Spinal cord (tissue), 10 donors: Measurements from ENCODE around the gene SOCS1. TPM values are rescaled to one million over a fixed set of nuclear protein-coding genes. Genes with fewer than 3 reads are reported as not detected.
"Not testable (repeated sequence)": the region's sequence is repeated elsewhere in the genome, so short reads cannot be mapped to it uniquely, and the experiment has no call there.

Experiments
- DNase-seq, 6 donors: peaks; one replicate each; pipeline versions ENCODE4 v3.0.0 to v3.0.0-alpha.2; 2013 to 2015; ENCODE audit warnings: low spot score in 6 of 6, low read depth in 4 of 6
- H3K27ac ChIP-seq: one replicate; pipeline ENCODE4 v1.5.1; 2013; ENCODE audit warnings: low read depth, low read length, control low read depth
- H3K27me3 ChIP-seq: one replicate; pipeline ENCODE4 v1.6.1; 2013; ENCODE audit warnings: low read length; ENCODE audit not compliant: control insufficient read depth, insufficient read depth
- H3K36me3 ChIP-seq: one replicate; pipeline ENCODE4 v1.6.1; 2013; ENCODE audit warnings: low read length; ENCODE audit not compliant: control insufficient read depth, insufficient read depth
- H3K4me1 ChIP-seq: one replicate; pipeline ENCODE4 v1.6.1; 2013; ENCODE audit warnings: low read length; ENCODE audit not compliant: control insufficient read depth, insufficient read depth
- H3K4me3 ChIP-seq: one replicate; pipeline ENCODE4 v1.5.1; 2013; ENCODE audit warnings: low read depth, low read length, control low read depth
- H3K9me3 ChIP-seq: one replicate; pipeline ENCODE4 v1.6.1; 2013; ENCODE audit warnings: low read length; ENCODE audit not compliant: control insufficient read depth, insufficient read depth
- WGBS: methylation state at CpG from one replicate; pipeline ENCODE4 v1.1.5; 2013; ENCODE audit warnings: missing lambda C conversion rate; ENCODE audit not compliant: insufficient coverage; 5-methylcytosine and 5-hydroxymethylcytosine counted together
- long read RNA-seq, 4 donors: transcript quantifications; one replicate each; lab custom pipeline, GENCODE V29; 2026
- polyA plus RNA-seq, 2 donors: library from polyadenylated mRNA; unstranded; fragments of 120-200 nt; gene quantifications; one replicate each; pipeline ENCODE4 v1.2.1, GENCODE V29; 2013; ENCODE audit not compliant: insufficient read length in 2 of 2
- total RNA-seq, 2 donors: library from RNA; depleted of rRNA in 1 of 2; stranded (reverse); fragments of 120-200 nt in 1 of 2; fragments of >200 nt in 1 of 2; gene quantifications; one replicate each; pipeline versions ENCODE4 v1.2.3 to v1.2.4, GENCODE V29; 2013 to 2014
- donor health status: healthy.

Gene SOCS1, protein sequence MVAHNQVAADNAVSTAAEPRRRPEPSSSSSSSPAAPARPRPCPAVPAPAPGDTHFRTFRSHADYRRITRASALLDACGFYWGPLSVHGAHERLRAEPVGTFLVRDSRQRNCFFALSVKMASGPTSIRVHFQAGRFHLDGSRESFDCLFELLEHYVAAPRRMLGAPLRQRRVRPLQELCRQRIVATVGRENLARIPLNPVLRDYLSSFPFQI
- total RNA-seq = 1 to 10 TPM; 1.6 to 2.1 TPM
- 1 to 10 TPM; 3.8 to 5.3 TPM for polyA plus RNA-seq
- long read RNA-seq, donor 1, transcript SOCS1-201 (2 exons, 1,225 nt) = major isoform, 7 of 11 reads
- long read RNA-seq, donor 1, partial matches to known transcripts = 0 of 11 reads
- long read RNA-seq, donor 1, other reads (novel, unspliced or antisense) = 0 of 11 reads
- long read RNA-seq, donor 2, partial matches to known transcripts = 0 of 5 reads
- long read RNA-seq, donor 2, other reads (novel, unspliced or antisense) = 0 of 5 reads
- long read RNA-seq, donor 3 = 0 reads
- long read RNA-seq, donor 4, transcript SOCS1-202 (1 exons, 1,784 nt) = minor isoform, 15 of 39 reads
- long read RNA-seq, donor 4, transcript SOCS1-201 (2 exons, 1,225 nt) = major isoform, 24 of 39 reads
- long read RNA-seq, donor 4, partial matches to known transcripts = 0 of 39 reads
- long read RNA-seq, donor 4, other reads (novel, unspliced or antisense) = 0 of 39 reads

DNA sequence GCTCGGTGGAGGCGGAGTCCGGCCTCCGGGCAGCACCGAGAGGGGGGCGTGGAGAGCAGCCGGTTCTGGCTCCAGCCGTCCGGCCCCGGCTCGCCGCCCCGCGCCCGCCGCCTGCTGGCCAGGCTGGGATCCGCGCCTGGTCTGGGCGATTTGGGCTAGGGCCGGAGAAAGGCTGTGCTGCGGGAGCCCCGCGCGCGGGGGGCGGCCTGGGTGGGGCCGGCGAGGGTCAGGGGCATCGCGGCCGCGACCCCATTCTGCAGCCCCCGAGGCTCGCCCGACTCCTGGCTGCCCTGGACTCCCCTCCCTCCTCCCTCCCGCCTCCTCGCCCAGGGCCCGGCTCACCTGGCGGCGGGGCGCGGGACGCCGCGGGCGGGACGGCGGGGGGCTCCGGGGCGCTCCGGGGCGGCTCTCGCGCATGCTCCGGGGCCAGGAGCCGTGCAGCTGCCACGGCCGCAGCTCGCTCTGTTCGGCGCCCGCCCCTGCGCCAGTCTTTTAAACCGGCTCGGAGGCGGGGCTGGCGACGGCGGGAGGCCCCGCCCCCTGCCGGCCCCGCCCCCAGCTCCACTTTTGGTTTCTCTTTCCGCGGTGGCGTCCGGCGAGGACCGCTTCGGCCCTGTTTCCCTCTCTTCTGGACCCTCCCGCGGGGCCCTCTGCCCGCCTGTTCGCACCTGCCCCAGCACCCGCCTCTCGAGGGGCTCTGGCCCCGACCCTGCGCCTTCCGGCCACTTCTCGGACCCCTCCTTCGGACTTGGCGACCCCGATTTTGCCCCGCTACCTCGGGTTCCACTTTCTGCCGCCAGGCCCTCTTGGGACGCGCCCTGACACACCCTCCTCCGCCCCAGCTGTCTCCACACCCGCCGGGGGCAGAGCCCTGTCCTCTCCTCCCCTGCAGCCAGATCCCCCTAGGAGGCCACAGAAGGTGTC lies at the start of gene SOCS1:
TSS of gene SOCS1 (minus strand) at position 468 of the 924 bp plus-strand sequence. CDS start 726 bp downstream, outside the sequence.
- H3K4me1 ChIP-seq = peaks cover 31% of the 10 kb centered on the region
- peak within 1 kb of the TSS; percentile 97 for H3K27ac ChIP-seq
- peak within 1 kb of the TSS; percentile 88 for H3K4me3 ChIP-seq
- WGBS = under 1% methylated on average over 100 of the region's 100 CpGs
- H3K27me3 ChIP-seq = peaks cover 2% of the 10 kb centered on the region
- no peaks in the 10 kb centered on the region for H3K9me3 ChIP-seq
- H3K36me3 ChIP-seq = peaks cover 5% of the 10 kb centered on the region
- DNase-seq = peak in 5 of 6 donors; percentile 70 to 92 (median 78)

DNA sequence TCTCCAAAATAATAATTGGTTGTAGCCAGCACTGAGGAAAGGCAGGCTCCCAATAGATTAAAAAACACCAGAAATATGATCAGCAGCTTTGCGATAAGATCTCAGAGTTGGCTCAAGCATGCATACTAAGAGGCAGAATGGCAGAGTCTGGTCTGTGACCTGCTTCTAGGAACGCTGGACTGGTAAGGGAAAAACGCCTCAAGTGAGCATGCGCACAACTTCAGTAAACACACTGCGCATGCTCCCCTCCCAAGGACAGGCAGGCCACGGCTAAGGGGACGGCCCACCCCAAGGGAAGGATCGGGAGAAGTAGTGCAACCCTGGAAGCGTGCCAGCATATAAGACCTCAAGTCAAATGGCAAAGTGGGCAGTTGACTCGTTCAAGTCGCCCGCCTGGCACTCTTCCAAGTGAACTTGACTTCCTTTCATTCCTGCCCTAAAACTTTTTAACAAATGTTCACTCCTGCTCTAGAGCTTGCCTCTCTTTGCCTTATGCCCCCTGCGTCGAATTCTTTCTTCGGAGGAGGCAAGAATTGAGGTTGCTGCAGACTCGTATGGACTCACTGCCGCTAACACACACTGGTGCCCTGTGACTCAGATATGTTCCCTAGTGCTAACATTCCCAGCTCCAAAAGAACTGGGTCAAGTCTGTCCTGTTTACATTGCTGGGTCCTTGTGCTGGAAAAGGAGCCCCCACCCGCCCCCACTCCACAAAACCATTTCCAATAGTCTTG lies 47.6 kb upstream of the SOCS1 start:
- no peak overlapping the region for H3K27ac ChIP-seq
- 77% methylated on average over 18 of the region's 18 CpGs for WGBS
- H3K27me3 ChIP-seq = no peaks in the 10 kb centered on the region
- H3K9me3 ChIP-seq = no peaks in the 10 kb centered on the region
- DNase-seq = no peak
- no peaks in the 10 kb centered on the region for H3K4me1 ChIP-seq
- no peaks in the 10 kb centered on the region for H3K36me3 ChIP-seq
- H3K4me3 ChIP-seq = no peak overlapping the region

DNA sequence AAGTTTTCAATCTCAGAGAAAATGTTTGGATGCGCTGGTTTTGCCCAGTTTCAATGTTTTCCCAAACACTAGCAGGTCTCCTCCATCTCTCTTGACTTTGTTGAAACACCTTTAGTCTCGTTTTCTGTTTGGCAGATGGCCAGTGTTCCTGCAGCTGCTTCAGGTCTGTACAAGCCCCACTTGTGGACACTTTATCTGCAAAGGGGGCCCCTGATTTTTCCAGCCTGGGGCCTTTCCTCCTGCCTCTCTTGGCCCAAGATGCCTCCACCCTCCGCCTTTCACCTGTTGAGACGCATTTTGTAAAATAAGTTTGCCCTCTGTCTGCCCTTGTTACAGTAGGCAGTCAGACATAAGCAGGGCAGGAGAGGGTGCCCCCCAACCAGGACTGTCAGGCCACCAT lies 47.0 kb upstream of the SOCS1 start:
- whole genome bisulfite sequencing = 73% methylated on average over 2 of the region's 4 CpGs

DNA sequence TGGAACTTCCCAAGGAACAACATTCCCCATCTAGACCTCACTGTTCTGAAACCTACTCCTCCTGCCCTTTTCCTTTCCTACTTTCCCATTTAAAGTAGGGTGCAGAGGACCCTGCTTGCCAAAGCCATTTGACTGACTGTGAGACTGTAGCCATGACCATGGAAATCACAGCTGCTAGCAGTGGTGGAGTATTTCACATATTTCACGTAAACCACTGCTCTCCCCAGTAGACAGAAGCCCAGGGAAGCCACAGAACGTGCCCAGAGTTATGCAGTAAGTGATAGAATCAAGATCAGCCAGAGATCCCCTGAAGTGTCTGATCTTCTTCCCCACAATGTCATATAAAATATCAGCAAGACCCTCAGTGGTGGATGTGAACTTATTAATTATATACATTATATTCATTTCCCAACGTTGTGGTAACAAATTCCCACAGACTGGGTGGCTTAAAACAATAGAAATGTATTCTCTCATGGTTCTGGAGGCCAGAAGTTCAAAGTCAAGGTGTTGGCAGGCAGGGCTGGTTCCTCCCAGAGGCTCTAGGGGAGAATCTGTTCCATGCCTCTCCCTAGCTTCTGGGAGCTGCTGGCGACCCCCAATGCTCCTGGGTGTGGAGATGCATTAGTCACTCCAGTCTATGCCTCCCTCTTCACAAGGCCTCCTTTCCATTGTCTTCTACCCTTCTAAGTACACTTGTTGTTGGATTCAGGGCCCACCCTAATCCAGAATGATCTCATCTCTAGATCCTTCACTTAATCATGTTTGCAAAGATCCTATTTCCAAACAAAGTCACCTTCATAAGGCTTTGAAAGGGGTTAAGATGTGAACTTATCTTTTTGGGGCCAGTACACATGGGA lies 45.9 kb upstream of the SOCS1 start:
- H3K27me3 ChIP-seq = no peaks in the 10 kb centered on the region
- H3K36me3 ChIP-seq = no peaks in the 10 kb centered on the region
- H3K4me1 ChIP-seq = peaks cover 10% of the 10 kb centered on the region
- H3K9me3 ChIP-seq = no peaks in the 10 kb centered on the region
- 79% methylated on average over 2 of the region's 4 CpGs for WGBS
- H3K27ac ChIP-seq = no peak overlapping the region
- H3K4me3 ChIP-seq = no peak overlapping the region
- no peak for DNase-seq

More for the DNA sequence above, 47.0 kb upstream of the SOCS1 start:
- Histone ChIP-seq H3K4me1 (peaks cover under 1% of the 10 kb centered on the region), H3K27ac (no peak overlapping the region), H3K36me3 (no peaks in the 10 kb centered on the region), H3K4me3 (no peak overlapping the region), H3K27me3 (no peaks in the 10 kb centered on the region), H3K9me3 (no peaks in the 10 kb centered on the region)
- no peak for DNase-seq

DNA sequence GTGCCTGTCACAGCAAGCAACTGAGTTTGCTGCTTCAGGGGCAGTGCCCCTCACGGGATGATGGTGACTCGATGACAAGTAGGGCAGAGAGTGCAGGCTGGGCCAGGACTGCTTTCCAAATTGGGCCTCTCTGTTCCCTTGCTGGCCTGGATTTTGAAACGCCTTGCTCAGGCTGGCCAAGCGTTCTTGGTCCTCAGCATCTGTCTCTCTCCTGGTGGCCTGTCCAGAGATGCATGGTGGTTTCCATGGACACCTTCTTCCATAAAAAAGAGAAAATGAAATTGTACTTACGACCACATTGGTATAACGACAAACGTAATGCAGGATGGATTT lies 44.5 kb upstream of the SOCS1 start:
- no peaks in the 10 kb centered on the region for H3K27me3 ChIP-seq
- no peaks in the 10 kb centered on the region for H3K36me3 ChIP-seq
- peaks cover 10% of the 10 kb centered on the region for H3K4me1 ChIP-seq
- no peak for DNase-seq
- no peak overlapping the region for H3K4me3 ChIP-seq
- H3K9me3 ChIP-seq = no peaks in the 10 kb centered on the region
- 62% methylated on average over 6 of the region's 7 CpGs for WGBS
- H3K27ac ChIP-seq = no peak overlapping the region

DNA sequence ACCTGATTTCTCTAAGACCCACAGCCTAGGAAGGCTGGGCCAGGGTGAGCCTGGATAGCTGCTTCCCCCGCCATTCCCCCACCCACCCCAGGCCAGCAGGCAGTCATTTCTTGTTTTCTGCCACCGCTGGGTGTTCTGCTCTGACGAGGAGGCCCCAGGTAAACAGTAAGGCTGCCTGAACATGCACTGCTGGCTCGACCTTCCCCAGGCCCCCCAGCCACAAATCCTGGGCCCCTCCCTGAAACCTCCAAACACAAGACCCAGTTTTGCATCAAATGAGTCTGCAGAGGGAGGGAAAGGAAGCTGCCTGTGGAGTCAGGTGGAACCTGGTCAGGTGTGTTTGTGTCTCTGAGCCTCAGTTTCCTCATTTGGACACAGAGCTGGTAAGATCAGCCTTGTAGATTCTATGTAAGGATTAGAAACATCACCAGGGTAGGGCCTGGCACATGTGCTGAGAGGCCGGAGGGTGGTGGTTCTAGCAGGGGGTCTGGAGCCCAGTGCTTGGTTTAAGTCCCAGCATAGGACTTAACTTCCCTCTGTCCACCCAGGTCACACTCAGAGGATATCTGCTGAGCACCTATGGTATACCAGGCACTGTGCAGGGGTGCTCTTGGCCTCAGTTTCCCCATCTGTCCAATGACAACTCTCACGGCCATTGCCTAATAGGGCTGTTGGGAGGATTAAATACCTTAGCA lies 44.0 kb upstream of the SOCS1 start:
- Histone ChIP-seq H3K27ac (no peak overlapping the region), H3K4me3 (no peak overlapping the region), H3K36me3 (no peaks in the 10 kb centered on the region), H3K27me3 (no peaks in the 10 kb centered on the region), H3K4me1 (peaks cover 10% of the 10 kb centered on the region), H3K9me3 (no peaks in the 10 kb centered on the region)
- 83% methylated on average over 6 of the region's 6 CpGs for WGBS
- no peak for DNase-seq

DNA sequence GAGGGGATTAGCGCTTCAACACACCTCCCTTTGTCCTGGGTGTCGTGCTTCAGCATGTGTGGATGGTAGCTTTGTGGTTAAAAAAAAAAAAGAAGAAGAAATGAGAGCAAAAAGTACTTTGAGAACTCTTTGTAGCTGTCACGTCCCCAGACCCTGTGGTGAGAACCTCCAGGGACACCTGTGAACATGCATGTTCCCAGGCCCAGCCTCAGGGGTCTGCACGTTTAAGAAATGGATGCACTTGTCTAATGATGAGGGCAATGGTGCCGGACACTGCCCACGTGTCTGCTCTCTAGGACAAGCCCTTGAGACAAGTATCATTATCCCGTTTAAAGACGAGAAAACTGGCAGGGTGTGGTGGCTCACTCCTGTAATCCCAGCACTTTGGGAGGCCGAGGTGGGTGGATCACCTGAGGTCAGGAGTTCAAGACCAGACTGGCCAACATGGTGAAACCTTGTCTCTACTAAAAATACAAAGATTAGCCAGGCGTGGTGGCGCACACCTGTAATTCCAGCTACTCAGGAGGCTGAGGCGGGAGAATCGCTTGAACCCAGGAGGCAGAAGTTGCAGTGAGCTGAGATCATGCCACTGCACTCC lies 43.0 kb upstream of the SOCS1 start:
- H3K4me3 ChIP-seq, DNase-seq, H3K27me3 ChIP-seq, H3K36me3 ChIP-seq, H3K4me1 ChIP-seq, H3K27ac ChIP-seq, H3K9me3 ChIP-seq: not testable (repeated sequence)
- 83% methylated on average over 8 of the region's 13 CpGs for WGBS
